ENCODE results near the gene PAFAH2. TPM values are rescaled to one million over a fixed set of nuclear protein-coding genes. Genes with fewer than 3 reads are reported as not detected.

PAFAH2 gene
- total RNA-seq, 1 experiment from 2014 or later, result 13.0 TPM

DNA sequence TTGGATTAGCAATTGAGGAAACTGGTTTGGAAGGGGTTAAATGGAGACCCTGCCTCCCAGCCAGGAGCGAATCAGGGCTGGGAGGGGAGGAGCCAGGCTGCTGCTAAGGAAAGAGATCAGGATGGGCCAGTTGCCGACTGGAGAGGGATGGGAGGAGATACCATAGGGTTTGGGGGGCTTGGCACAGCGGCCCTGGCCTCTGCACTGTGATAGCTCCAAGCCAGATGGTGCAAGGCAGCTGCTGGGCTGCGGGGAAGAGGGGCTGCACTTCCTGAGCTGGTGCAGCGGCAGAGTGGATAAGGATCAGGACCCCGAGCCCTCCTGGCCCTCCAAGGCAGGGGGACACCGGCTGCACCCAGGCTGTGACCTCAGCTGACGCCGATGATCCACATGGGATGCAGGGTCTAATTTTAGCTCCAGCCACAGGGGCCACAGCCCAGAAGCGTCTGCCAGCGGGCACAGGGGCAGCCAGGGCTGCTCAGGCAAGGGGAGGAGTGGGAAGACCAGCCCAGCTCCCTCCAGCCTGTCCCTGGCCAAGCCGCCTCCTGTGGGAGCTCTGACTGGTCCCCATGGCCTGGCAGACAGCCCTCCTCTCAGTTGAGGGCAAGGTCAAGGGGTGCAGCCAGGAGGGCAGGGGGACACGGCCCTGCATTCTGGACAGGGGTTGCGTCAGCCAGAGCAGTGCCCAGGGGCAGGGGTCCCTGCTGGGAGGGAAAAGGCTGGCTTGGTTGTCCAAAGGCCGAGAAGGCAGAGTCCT, 24.0 kb upstream of the PAFAH2 start, which contains the start of gene EXTL1:
EXTL1 (plus strand) TSS at position 129 of the 757 bp plus-strand sequence. CDS start 872 bp downstream, outside the sequence.
- no peaks in the 10 kb centered on the region for H3K9me2 ChIP-seq (ENCODE audit: insufficient read depth)
- H4K20me1 ChIP-seq (ENCODE audit: insufficient read depth), result no peaks in the 10 kb centered on the region
- ChIA-PET RAD21 (ENCODE audit: low non-redundant PET in 1 of 2, low total read pairs in 2 of 2, uncharacterized antibody in 2 of 2, unreplicated experiment in 2 of 2) (no interaction called here), POLR2A (no interaction called here), CTCF (no interaction called here)
- BruUV-seq (replicated peaks), result no TSS peak
- no peak within 1 kb of the TSS for H3K4me2 ChIP-seq (ENCODE audit: low read length)
- H3K9ac ChIP-seq (ENCODE audit: low read length), result no peak within 1 kb of the TSS
- TF ChIP-seq YY1 (IDR thresholded peaks at IDR 0.05; ENCODE audit: extremely low read depth, insufficient replicate concordance, low read depth, low read length), result no peak
- no peak for TF ChIP-seq JUND (IDR thresholded peaks at IDR 0.05)
- TF ChIP-seq SIN3A (IDR thresholded peaks at IDR 0.05; ENCODE audit: low read depth), result no peak
- no peak for TF ChIP-seq EZH2phosphoT487 (IDR thresholded peaks at IDR 0.05; ENCODE audit: borderline replicate concordance)
- peak; percentile 72 for ATAC-seq
- no peaks in the 10 kb centered on the region for H3K79me2 ChIP-seq (ENCODE audit: insufficient read depth, low read length)
- H3K9me3 ChIP-seq (ENCODE audit: control insufficient read depth in 1 of 2, insufficient read depth in 1 of 2, low read depth in 1 of 2, low read length in 2 of 2), result no peaks in the 10 kb centered on the region
- H3K4me3 ChIP-seq (replicated peaks in 1 of 2; ENCODE audit: low read depth in 1 of 2, low read length in 2 of 2), result no peak within 1 kb of the TSS
- no peak within 1 kb of the TSS for H3K27ac ChIP-seq (ENCODE audit: low read depth, low read length)
- 0 out of 4 replicates have a peak, but pooled peaks cover 0 to 5% of the 10 kb centered on the region in 2 experiments for H3K4me1 ChIP-seq (ENCODE audit: control insufficient read depth in 1 of 2, insufficient read depth in 2 of 2, low read length in 2 of 2)
- H3K27me3 ChIP-seq (ENCODE audit: insufficient read depth, low read length), result no peaks in the 10 kb centered on the region
- no peak for DNase-seq (ENCODE audit: low read depth, low spot score)
- H2AFZ ChIP-seq (ENCODE audit: low read depth, low read length, poor library complexity, severe bottlenecking), result no peak within 1 kb of the TSS
- H3K36me3 ChIP-seq (ENCODE audit: control insufficient read depth in 1 of 2, insufficient read depth in 2 of 2, low read length in 2 of 2), result no peaks in the 10 kb centered on the region
- intact Hi-C loops (cut with micrococcal nuclease), result no loop called here

DNA sequence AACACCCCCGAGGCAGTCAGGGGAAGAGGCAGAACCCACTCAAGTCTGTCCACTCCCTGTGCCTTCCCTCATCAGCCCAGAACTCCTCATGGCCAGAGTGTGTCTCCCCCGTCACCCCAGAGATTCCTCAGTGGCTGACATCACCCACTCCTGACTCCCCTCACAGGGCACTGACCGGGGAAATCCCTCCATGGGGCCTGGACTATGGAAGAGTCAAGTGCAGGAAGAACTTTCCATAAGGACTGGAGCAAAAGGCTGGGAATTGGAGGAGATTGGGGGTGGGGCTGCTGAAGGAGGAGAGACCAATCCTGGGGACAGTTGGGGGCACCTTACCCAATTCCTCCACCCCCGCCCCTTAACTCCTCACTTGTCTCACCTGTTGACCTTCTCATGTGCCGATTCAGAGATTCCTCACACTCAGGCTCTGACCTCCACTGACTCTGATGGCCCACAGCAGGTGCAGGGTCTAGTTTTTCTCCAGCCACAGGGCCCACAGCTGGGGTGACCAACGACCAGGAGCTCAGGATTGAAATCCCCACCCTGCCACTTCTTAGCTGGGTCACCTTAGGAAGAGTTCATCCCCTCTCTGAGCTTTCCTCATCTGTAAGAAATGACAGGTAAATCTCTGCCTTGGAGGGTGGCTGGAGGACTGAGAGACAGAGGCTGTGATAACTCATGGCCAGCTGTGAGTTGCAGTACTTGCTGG, 23.2 kb upstream of the PAFAH2 start:
- intact Hi-C loops (cut with micrococcal nuclease), result no loop called here
- ChIA-PET RAD21 (ENCODE audit: low non-redundant PET in 1 of 2, low total read pairs in 2 of 2, uncharacterized antibody in 2 of 2, unreplicated experiment in 2 of 2) (no interaction called here), CTCF (no interaction called here)

More for the DNA sequence above, 23.2 kb upstream of the PAFAH2 start:
- DNase-seq (ENCODE audit: low read depth, low spot score) (no peak), ATAC-seq (no peak)
- Histone ChIP-seq H3K79me2 (ENCODE audit: insufficient read depth, low read length) (no peaks in the 10 kb centered on the region), H3K9me2 (ENCODE audit: insufficient read depth) (no peaks in the 10 kb centered on the region), H3K9ac (ENCODE audit: low read length) (no peak overlapping the region), H3K9me3 (ENCODE audit: control insufficient read depth in 1 of 2, insufficient read depth in 1 of 2, low read depth in 1 of 2, low read length in 2 of 2) (no peaks in the 10 kb centered on the region), H3K27me3 (ENCODE audit: insufficient read depth, low read length) (no peaks in the 10 kb centered on the region), H4K20me1 (ENCODE audit: insufficient read depth) (no peaks in the 10 kb centered on the region), H3K4me2 (ENCODE audit: low read length) (no peak overlapping the region), H2AFZ (ENCODE audit: low read depth, low read length, poor library complexity, severe bottlenecking) (no peak overlapping the region), H3K36me3 (ENCODE audit: control insufficient read depth in 1 of 2, insufficient read depth in 2 of 2, low read length in 2 of 2) (no peaks in the 10 kb centered on the region), H3K4me1 (ENCODE audit: control insufficient read depth in 1 of 2, insufficient read depth in 2 of 2, low read length in 2 of 2) (0 out of 4 replicates have a peak, but pooled peaks cover 0 to 5% of the 10 kb centered on the region in 2 experiments), H3K27ac (ENCODE audit: low read depth, low read length) (no peak overlapping the region), H3K4me3 (replicated peaks in 1 of 2; ENCODE audit: low read depth in 1 of 2, low read length in 2 of 2) (no peak overlapping the region)
- no peak for TF ChIP-seq EGR1 (IDR thresholded peaks at IDR 0.05; ENCODE audit: low read depth)
- no peak for TF ChIP-seq SRF (IDR thresholded peaks at IDR 0.05; ENCODE audit: low read depth)
- TF ChIP-seq ELF1 (IDR thresholded peaks at IDR 0.05; ENCODE audit: borderline replicate concordance, low read depth), result no peak
- TF ChIP-seq ZFX (IDR thresholded peaks at IDR 0.05), result no peak
- no peak for TF ChIP-seq POLR2A (IDR thresholded peaks at IDR 0.05; ENCODE audit: borderline replicate concordance, extremely low read depth, insufficient read depth, insufficient read length)
- TF ChIP-seq EZH2phosphoT487 (IDR thresholded peaks at IDR 0.05; ENCODE audit: borderline replicate concordance), result no peak
- TF ChIP-seq SIN3A (IDR thresholded peaks at IDR 0.05; ENCODE audit: low read depth), result no peak
- no peak for TF ChIP-seq SP1 (IDR thresholded peaks at IDR 0.05; ENCODE audit: low read depth)
- no peak for TF ChIP-seq TCF7L2 (IDR thresholded peaks at IDR 0.05; ENCODE audit: borderline replicate concordance, extremely low read depth, insufficient read depth, insufficient read length)
- no TSS peak for BruUV-seq (replicated peaks)
- POLR2A ChIA-PET, result no interaction called here
